PC-9 (cell line): ENCODE data around the gene ZSCAN21. TPM values are rescaled to one million over a fixed set of nuclear protein-coding genes. Genes with fewer than 3 reads are reported as not detected.

Experiments used
- BruUV-seq: library from RNA; stranded (reverse); fragments of 400-500 nt; replicated peaks from 2 replicates; lab custom pipeline; 2021; lab: Mats Ljungman, UMichigan
- CTCF ChIA-PET: fragments of 300-600 bp; sonication (Branson Sonifier 250); formaldehyde crosslinking; loops from one replicate; lab custom pipeline; 2022; ENCODE audit warnings: antibody characterized with exemption; lab: Charles Lee
- POLR2A ChIA-PET: fragments of 300-600 bp; sonication (Branson Sonifier 250); formaldehyde crosslinking; loops from one replicate; lab custom pipeline; 2022; ENCODE audit warnings: antibody characterized with exemption; ENCODE audit not compliant: unreplicated experiment; lab: Charles Lee
- DNase-seq, 2 experiments: peaks; one replicate each; pipeline versions ENCODE4 v3.0.0 to v3.0.0-alpha.2; 2015 to 2022; ENCODE audit warnings: mixed read lengths in 1 of 2
- H2AFZ ChIP-seq: fragments of 200-600 bp; sonication (generic); 2 replicates; pipeline ENCODE4 v1.8.1; 2017; ENCODE audit warnings: antibody characterized with exemption
- H3F3A ChIP-seq: fragments of 200-600 bp; sonication (generic); 2 replicates; pipeline ENCODE4 v1.8.1; 2017; ENCODE audit warnings: antibody characterized with exemption, mild to moderate bottlenecking, low read depth; ENCODE audit not compliant: insufficient read depth
- H3K27ac ChIP-seq: fragments of 200-600 bp; sonication (generic); 2 replicates; pipeline ENCODE4 v1.6.1; 2016; ENCODE audit warnings: mixed run types
- H3K27me3 ChIP-seq: fragments of 200-600 bp; sonication (generic); 2 replicates; pipeline ENCODE4 v1.6.1; 2016; ENCODE audit warnings: low read depth, mixed run types; ENCODE audit not compliant: insufficient read depth
- H3K36me3 ChIP-seq: fragments of 200-600 bp; sonication (generic); 2 replicates; pipeline ENCODE4 v1.6.1; 2016; ENCODE audit warnings: low read depth, mixed run types
- H3K4me1 ChIP-seq: fragments of 200-600 bp; sonication (generic); replicated peaks from 2 replicates; pipeline ENCODE4 v1.6.1; 2016; ENCODE audit warnings: mixed run types; ENCODE audit not compliant: insufficient read depth
- H3K4me2 ChIP-seq: fragments of 200-600 bp; sonication (generic); 2 replicates; pipeline ENCODE4 v1.6.1; 2017; ENCODE audit warnings: mixed run types
- H3K4me3 ChIP-seq: fragments of 200-600 bp; sonication (generic); 2 replicates; pipeline ENCODE4 v1.6.1; 2016; ENCODE audit warnings: mixed run types
- H3K79me2 ChIP-seq: fragments of 200-600 bp; sonication (generic); 2 replicates; pipeline ENCODE4 v1.6.1; 2017; ENCODE audit warnings: low read depth, mixed run types
- H3K9me2 ChIP-seq: fragments of 200-600 bp; sonication (generic); 2 replicates; pipeline ENCODE4 v1.8.1; 2017; ENCODE audit warnings: mild to moderate bottlenecking; ENCODE audit not compliant: insufficient read depth
- H3K9me3 ChIP-seq: fragments of 200-600 bp; sonication (generic); 2 replicates; pipeline ENCODE4 v1.8.1; 2016; ENCODE audit warnings: low read depth; ENCODE audit not compliant: insufficient read depth
- H4K20me1 ChIP-seq: fragments of 200-600 bp; sonication (generic); 2 replicates; pipeline ENCODE4 v1.8.1; 2017; ENCODE audit not compliant: insufficient read depth
- CTCF ChIP-seq: fragments of 200-600 bp; sonication (generic); conservative IDR thresholded peaks from 2 replicates; pipeline ENCODE4 v1.6.1; 2017; ENCODE audit warnings: mixed run types, antibody characterized with exemption, mild to moderate bottlenecking, moderate library complexity
- EZH2 ChIP-seq: fragments of 200-600 bp; sonication (generic); IDR thresholded peaks from 2 replicates; pipeline ENCODE4 v1.8.0; 2017; ENCODE audit warnings: antibody characterized with exemption, low read depth
- intact Hi-C: fragments of 100-400 bp; cut with micrococcal nuclease; formaldehyde crosslinking; loops from one replicate; pipeline ENCODE4 v1.10.0; 2022; ENCODE audit not compliant: unreplicated experiment
- total RNA-seq: library from RNA; stranded (reverse); gene quantifications from 2 replicates; pipeline ENCODE4 v1.2.3, GENCODE V29; 2021

Gene ZSCAN21
- total RNA-seq, 1 experiment from 2014 or later: 8.9 TPM

GRCh38 chr7:100017300-100017699 lies 32.3 kb upstream of the ZSCAN21 start:
- no TSS peak for BruUV-seq
- TF ChIP-seq CTCF (no peak), EZH2 (no peak)
- Histone ChIP-seq H3K36me3 (no peaks in the 10 kb centered on the region; the same call in 1 of the 2 replicates), H3K4me3 (no peak overlapping the region; the same call in 1 of the 2 replicates), H3K4me1 (peaks cover 20% of the 10 kb centered on the region), H3K27ac (no peak overlapping the region), H3K9me3 (no peaks in the 10 kb centered on the region), H4K20me1 (peaks cover 46% of the 10 kb centered on the region), H3F3A (peaks cover 35% of the 10 kb centered on the region), H3K4me2 (peak overlapping the region; percentile 92; the same call in 1 of the 2 replicates), H3K27me3 (no peaks in the 10 kb centered on the region), H3K9me2 (no peaks in the 10 kb centered on the region), H3K79me2 (peaks cover 60% of the 10 kb centered on the region), H2AFZ (no peak overlapping the region)
- intact Hi-C loops: loop anchor here (2.0 kb wide), 1 partner anchor 32 kb away; the partner anchor contains the start of gene ZSCAN21
- ChIA-PET CTCF (interaction anchor here (0.6 kb wide), 2 partner anchors 73 to 1139 kb away, joined by 3 to 15 read pairs; partner anchors contain the start of gene TRRAP), POLR2A (no interaction called here)
- no peak for DNase-seq

- POLR2A ChIA-PET: no interaction called here
Measured at GRCh38 chr7:100017875-100018274, 31.7 kb upstream of the ZSCAN21 start.

DNA sequence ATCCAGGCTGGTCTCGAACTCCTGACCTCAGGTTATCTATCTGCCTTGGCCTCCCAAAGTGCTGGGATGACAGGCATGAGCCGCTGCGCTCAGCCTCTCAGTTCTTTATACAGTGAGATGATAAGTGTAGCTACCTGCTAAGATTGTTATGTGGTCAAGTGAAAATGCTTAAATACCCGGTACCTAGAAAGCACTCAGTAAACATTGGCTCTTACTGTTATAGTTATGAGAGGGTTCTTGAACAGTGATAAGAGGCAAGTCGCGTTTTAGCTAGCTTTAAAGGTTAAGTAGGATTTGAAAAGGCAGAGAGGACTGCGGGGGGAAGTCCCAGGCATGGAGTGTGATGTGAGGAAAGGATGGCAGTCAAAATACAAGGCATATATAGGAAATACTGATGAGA lies 29.7 kb upstream of the ZSCAN21 start:
- no peaks in the 10 kb centered on the region for H3K9me3 ChIP-seq
- POLR2A ChIA-PET: no interaction called here
- H2AFZ ChIP-seq: no peak overlapping the region
- H3K36me3 ChIP-seq: peaks cover 16% of the 10 kb centered on the region
- H3K4me1 ChIP-seq: peaks cover 30% of the 10 kb centered on the region
- no peak for DNase-seq
- peaks cover 61% of the 10 kb centered on the region for H4K20me1 ChIP-seq
- no peaks in the 10 kb centered on the region for H3K27me3 ChIP-seq
- H3K9me2 ChIP-seq: no peaks in the 10 kb centered on the region
- peaks cover 60% of the 10 kb centered on the region for H3K79me2 ChIP-seq
- peaks cover 41% of the 10 kb centered on the region for H3F3A ChIP-seq
- TF ChIP-seq CTCF (no peak), EZH2 (no peak)
- no TSS peak for BruUV-seq
- H3K4me2 ChIP-seq: no peak overlapping the region
- no peak overlapping the region for H3K4me3 ChIP-seq
- intact Hi-C loops: no loop called here
- H3K27ac ChIP-seq: no peak overlapping the region
- CTCF ChIA-PET: no interaction called here

More at GRCh38 chr7:100017875-100018274, 31.7 kb upstream of the ZSCAN21 start:
- no TSS peak for BruUV-seq
- no peak overlapping the region for H2AFZ ChIP-seq
- peaks cover 25% of the 10 kb centered on the region for H3K4me1 ChIP-seq
- H3K4me3 ChIP-seq: no peak overlapping the region
- H3K9me3 ChIP-seq: no peaks in the 10 kb centered on the region
- peaks cover 60% of the 10 kb centered on the region for H3K79me2 ChIP-seq
- H3K36me3 ChIP-seq: no peaks in the 10 kb centered on the region; the same call in 1 of the 2 replicates
- peaks cover 47% of the 10 kb centered on the region for H4K20me1 ChIP-seq
- TF ChIP-seq EZH2: no peak
- TF ChIP-seq CTCF: no peak
- H3K27ac ChIP-seq: no peak overlapping the region
- DNase-seq: no peak
- CTCF ChIA-PET: no interaction called here
- no peaks in the 10 kb centered on the region for H3K9me2 ChIP-seq
- peaks cover 35% of the 10 kb centered on the region for H3F3A ChIP-seq
- intact Hi-C loops: loop anchor here (2.0 kb wide), 1 partner anchor 31 kb away; the partner anchor contains the start of gene ZSCAN21
- H3K27me3 ChIP-seq: no peaks in the 10 kb centered on the region
- H3K4me2 ChIP-seq: no peak overlapping the region; the same call in 1 of the 2 replicates
